NCI-H526 (cell line): Measurements from ENCODE around the gene AKAP6.

Experiments
- DNase-seq, 2 experiments: peaks; one replicate each; lab custom pipeline; 2025; lab: John Stamatoyannopoulos, UW

AKAP6 gene

DNA sequence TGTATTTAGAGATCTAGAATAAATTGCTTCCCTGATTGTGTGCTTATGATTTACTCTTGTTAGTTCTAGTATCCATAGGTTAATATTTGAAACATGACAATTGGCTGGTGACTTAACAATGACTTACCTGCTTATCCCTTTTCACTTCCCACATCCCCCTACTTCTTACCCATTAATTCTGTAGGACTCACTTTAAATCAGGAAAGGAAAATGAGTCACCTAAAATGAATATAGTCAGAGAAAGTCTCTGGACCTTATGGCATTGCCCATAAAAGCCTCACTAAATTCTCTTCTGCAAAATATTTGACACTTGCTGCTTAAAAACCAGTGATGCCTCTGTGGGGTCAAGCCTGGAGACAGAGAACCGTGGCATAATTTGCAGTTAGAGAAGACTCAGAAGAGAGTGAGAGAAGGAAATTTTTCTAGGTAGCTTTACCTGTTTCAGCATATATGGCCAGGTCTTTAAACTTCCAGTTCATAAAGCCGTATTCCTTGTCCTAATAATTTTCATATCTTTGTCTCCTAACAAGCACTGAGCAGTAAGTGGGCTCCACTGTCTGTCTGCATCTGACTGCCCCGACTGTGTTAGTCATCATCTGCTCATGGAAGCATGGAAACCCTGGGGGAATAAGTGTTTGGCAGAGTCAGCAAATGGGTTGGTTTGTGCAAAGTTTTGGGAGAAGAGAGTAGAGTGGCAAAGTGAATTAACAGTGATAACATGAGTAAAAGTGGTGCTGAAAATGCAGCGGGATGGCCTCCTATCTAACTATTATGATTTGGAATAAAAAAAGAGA lies 294.4 kb downstream of the AKAP6 start:
- DNase-seq: no peak

DNA sequence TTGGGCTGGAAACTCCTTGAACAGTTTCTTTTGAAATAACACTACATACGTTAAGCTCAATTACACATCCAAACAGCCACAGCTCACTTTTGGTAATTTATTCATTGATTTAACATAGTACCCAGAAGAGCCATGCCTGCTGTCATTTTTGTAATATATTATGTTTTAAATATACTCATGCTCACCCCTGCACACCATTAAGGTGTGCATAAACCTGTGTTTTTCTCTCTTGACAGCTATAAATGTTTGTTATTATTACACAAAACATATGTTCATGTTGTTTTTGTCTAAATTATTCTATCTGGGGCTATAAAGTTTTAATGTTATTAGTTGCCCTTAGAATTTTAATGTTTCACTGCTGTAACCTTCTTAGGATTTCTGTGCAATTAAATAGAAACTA lies 296.1 kb downstream of the AKAP6 start:
- DNase-seq: no peak

DNA sequence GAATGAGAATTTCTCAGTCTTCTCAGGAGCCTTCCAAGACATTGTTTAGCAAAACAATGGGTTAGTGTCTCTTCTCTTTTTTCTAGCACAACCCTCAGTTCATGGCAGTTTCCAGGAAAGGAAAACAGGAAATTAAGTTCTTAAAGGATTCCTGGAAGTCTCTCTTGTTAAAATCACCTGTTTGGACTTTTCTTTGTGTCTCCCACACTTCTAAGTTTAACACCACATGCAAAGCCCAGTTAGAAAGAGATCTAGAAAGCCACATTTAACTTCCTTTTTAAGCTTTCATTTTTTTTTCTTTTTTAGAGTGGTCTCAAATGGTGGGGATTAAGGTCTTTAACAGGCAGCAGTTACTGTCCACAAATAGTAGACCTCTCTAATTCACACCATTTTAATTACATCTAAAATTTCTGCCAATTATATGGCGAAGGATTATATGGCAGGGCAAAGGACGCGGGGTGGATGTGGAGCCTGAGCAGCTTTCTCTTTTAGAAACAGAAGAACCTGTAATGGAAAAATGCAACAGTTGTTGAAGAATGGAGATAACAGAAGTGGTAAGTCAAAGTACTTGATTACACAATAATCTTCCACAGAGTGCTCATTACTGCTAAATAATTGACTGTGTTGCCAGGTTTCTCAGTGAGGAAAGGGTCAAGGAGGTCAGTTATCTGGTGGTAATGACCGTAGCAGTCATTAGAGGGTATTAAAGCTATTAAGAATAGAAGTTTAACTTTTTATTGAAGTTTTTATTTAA lies 298.6 kb downstream of the AKAP6 start:
- DNase-seq: no peak

DNA sequence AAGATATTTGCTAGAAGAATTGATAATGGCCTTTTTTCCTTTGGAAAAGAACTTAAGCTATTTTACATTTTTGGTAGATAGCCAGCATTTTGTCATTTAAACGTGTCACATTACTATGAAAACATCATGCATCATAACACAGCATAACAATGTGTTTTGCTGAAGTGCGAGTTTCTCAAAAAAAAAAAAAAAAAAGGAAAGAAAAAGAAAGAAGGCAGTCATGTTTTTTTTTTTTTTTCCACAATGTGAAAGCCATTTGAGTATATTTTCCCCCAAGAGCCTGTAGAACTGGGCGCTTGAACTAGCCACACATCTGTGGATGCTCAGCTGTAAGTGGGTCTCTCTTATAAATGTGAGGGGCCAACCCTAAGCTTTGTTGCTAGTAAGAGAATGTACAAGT lies 300.1 kb downstream of the AKAP6 start:
- DNase-seq: no peak

DNA sequence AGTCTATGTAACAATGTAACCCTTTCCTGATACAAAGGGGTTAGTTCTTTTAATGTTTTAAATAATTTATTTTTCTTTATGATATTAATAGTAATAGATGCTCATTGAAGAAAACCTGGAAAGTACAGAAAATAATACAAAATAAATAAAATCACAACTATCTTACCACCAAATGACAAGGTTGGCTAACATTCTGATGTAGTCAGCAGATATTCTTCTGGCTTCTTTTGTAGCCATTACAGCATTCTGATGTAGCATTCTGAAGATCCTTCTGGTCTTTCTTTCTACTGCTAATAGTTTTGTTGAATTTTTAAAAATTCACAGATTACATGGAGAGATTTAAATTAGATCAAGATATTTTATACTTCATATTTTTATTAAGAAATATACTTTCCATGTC lies 301.6 kb downstream of the AKAP6 start:
- no peak for DNase-seq

DNA sequence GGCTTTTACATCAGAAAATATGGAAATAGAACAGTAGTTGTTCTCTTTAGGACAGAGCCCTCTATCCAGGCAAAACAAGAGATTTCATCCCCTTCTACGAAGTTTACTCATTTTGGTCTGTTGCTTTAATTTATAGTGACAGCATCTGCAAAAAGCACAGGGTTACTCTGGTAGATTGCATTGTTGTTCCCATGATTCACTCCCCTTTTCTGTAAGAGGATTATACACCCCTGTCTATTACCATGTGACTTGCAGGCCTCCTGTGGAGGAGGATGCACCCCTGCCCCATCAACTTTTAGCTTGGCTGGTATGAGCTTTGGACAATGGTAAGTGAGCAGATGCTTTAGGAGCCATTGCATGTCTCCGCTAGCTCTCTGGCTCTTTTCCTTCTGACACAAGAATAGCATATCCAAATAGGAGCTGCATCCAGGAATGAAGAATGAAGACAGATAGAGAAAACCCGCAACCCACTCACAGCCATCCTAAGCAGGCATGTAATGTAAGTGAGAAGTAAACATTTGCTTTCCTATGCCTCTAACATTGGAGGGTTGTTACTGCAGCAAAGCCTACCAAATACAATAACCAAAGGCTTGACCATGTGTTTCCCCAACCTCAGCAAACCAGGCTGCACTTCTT lies 304.2 kb downstream of the AKAP6 start:
- DNase-seq: no peak

DNA sequence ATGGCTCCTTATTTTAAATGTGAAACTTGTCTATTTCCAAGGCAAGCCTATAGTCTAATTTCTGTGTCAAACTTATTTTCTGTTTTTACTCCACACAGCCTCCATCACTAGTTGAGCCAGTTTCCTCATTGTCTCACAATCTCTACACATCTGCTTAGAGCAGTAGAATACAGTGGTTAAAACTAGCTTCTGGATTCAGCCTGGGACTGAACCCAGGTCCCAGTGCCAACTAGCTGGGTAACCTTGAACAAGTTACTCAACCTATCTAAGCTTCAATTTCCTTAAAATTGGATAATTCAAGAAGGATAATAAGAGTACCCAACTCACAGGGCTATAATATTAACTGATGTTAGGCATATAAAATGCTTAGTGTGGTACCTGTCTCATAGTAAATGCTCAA lies 304.8 kb downstream of the AKAP6 start:
- DNase-seq: no peak

DNA sequence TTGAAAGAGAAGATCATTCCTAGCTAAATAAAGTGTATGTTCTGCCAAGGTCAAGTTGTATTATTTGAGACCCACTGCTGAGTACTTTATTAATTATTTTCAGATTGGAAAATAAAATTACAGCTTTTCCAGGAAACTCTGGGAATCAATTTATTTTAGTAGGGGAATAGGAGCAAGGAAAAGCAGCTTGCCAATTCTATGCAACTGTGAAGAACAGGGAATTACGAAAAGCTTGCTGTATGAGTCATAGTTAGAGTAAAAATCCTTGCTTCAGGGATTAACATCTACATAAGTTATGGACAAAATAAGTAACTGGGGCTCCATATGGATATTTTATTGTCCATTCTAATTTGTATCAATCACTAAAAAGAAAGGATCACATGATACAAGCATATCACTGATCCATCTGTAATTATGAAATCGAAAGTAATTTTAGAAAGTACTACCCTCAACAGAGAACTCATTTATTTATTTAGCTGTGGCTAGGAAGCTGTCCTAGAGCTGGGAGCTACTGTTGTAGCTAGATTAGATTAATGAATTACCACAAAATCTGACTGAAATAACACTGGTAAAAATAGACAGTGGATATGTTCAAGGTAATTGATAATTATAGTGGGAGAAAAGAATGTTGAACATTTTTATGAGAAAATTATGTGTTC lies 306.1 kb downstream of the AKAP6 start:
- DNase-seq: no peak

DNA sequence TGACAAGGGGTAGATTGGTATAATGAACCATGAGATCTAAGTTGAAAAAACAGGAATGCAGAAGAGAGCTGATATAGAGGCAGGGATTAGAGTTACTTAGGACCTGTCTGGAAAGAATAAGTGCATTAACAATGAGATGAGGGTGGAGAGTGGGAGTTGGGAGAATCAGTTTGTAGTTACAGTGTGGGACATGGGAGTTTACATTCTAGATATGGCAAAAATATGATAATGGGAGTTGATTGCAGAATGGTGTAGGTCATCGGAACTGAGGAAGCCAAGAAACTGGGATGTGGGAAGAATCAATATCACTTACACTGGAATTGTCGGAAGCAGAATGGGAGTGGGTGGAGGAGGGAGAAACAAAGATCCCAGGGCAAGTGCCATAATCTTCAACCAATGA lies 308.5 kb downstream of the AKAP6 start:
- no peak for DNase-seq

DNA sequence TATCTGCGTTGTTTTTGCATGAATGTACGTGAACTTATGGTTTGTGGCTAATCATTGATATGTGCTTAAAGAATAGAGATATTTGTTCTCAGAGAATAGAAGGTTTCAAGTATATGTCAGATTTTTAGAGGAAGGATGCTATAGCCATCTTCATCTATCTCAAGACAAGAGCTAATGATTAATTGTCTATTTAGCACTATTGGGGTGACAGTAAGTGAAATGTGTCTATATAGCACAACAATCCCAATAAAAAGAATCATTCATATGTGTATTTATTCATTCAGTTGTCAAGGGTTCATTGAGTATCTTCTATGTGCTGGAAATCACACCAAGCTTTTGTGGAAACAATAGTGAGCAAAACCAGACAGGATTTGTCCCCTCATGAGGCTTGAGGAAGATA lies 310.1 kb downstream of the AKAP6 start:
- no peak for DNase-seq

DNA sequence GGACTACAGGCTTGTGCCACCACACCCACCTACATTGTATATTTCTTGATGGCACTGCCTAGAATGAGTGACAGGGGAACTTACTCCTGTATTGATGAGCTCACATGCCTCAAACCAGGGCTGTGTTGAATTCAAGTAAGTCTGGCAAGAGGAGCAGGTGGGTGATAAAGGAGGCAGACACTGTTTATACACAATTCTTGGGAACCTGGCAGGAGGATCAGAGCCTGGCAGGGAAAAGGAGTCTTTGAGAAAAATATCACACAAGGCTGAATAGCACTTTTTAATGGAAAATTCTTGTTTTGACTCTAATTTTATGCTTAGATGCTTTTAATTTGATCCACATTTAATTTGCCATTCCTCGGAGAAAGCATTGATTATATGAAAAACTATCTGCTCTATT lies 316.5 kb downstream of the AKAP6 start:
- DNase-seq: no peak

DNA sequence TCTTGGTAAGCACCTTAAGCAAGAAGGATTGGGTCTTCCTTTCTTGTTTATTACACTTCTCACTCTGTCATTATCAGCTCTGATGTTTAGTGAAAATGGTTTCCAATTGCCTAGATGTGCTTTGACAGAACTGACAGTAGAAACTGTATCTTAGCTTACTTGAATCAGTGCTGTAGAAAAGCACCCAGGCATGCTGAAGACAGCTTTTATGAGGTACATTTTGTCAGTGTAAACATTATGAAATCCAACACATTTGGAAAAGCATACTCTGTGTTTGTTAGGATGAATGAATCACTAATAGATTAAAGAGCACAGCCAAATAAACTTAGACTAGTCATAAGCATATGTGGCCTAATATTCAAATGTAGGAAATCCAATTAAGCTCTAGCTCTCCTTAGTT lies 319.3 kb downstream of the AKAP6 start:
- DNase-seq: no peak

DNA sequence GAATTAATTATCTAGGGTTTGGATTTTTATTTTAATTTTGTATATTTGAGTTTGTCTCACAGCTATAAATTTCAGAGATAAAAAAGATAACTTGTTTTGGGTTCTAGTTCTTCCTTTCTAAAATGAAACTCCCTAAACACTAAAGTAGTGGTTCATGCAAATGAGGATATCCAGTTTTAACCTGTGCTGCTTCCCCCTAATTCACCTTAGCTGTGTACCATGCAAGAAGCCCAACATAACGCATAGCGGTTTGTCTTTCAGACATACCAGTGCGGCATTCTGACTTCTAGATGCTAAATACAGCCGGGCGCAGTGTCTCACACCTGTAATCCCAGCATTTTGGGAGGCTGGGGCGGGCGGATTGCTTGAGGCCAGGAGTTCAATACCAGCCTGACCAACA lies 320.9 kb downstream of the AKAP6 start:
- no peak for DNase-seq

DNA sequence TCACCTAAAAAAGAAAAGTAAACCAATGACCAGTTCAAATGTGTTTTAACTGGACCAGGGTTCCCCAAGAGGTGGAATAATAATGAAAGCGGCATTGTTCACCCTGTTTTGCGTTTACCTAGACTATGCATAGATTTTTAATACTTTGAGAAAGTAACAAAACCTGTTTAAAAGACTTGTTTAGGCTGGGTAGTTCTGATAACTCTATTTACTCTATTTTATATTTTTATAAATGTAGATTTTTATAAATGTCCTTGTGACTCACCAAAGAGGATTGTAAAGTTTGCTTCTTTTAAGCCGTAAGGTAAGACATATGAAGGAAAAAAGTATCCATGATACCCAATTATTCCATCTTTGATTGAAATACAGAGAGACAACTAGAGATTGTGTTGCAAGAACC lies 321.6 kb downstream of the AKAP6 start:
- no peak for DNase-seq

DNA sequence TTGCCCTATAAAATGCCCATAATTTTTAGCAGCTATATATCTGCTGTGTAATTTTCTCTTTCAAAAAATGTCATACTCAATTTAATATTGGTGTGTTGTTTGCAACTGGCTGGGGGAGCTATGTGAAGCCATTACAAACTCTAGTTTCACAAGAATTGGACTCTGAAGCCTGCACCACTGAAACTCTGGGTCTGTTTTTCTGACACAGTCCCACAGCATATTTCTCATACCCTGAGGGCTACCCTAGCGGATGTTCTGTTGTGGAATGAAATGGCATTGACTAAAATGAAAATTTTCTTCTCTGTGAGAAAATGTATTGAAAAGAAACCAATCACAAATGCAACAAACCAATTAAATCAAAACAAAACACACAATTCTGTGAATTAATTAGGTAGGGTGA lies 325.0 kb downstream of the AKAP6 start:
- no peak for DNase-seq

DNA sequence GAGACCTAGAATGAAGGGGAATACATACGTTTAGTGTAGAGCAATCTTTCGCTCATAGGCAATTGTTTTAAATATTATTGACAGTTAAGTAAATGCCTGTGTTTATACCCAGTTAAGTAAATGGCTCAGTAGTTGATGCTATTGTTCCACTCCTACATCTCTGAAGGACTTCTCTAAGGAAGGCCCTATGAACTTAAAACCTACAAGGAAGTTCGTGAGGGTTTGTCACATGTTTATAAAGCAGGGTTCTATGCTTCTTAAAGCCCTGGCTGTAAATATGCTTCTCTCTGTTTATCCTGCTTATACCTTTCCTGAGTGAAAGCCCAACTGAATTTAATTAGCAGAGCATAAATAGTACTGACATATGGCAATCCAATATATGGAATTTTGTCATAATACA lies 327.5 kb downstream of the AKAP6 start:
- no peak for DNase-seq

DNA sequence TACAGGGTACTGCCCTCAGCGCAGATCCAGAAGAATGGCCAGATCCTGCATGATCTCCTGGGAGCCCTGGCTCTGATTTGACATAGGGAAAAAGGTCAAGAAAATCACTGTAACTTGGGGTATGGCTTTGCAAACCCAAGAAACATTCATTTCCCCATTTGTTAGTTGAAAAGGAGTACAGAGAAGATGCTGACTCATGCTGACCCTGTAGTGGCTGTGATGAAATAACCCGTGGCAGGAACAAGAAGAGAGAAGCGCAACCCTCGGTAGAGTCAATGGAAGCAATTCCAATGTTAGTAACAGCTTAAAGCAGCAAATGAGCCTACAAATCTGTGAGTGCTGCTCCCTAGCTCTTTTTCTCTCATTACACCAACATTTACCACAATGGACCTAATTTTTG lies 328.0 kb downstream of the AKAP6 start:
- no peak for DNase-seq

DNA sequence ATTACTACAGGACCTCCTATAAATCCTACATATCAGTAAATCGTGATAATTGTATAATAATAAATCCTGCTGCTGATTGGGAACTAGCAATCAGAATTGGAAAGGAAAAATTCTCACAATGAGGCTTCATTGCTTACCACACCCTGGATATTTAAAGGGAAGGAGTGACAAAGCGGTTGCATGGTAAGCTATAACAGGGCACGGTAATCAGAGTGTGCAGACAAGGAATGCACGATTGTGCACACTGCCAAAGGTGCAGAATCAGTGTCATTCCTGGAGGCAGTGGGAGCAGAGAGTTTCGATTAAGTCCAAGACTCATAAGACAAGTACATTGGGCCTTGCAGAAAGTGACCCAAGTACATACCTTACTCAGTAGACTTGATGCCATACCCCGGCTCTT lies 332.1 kb downstream of the AKAP6 start:
- DNase-seq: no peak

DNA sequence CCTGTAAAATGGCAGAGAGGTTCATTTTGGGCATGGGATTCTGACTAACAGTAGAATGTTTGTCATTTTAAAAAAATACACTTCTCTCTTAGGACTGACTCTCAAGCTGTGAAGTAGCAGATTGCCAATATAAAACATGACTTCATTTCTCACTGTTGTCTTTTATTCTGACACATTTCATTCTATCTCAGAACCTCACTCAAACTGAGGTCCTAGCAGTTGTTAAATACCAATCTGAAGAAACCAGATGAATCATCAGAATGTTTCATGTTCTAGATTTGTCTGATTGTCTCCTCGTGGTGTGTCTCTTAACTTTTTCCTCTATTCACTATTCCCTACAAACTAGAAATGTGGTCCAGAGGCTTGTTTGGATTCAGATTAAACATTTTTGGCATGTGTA lies 333.1 kb downstream of the AKAP6 start:
- DNase-seq: no peak

DNA sequence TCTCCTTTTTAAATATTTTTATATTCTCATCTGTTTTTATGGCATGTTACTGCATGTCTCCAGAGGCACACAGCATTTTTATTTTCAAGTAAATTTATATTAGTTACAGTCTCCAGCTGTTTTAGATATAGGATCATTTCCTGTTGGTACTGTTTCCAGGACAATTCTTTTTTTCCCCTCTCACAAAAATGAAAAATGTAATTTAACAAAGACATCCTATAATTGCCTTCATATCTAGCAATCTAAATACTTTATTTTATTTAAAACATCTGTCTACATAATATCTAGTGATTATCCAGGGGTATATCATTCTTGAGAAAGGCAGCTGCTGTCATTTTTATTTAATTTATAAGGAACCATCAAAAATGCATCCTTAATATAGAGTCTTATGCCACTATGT lies 337.2 kb downstream of the AKAP6 start:
- no peak for DNase-seq

DNA sequence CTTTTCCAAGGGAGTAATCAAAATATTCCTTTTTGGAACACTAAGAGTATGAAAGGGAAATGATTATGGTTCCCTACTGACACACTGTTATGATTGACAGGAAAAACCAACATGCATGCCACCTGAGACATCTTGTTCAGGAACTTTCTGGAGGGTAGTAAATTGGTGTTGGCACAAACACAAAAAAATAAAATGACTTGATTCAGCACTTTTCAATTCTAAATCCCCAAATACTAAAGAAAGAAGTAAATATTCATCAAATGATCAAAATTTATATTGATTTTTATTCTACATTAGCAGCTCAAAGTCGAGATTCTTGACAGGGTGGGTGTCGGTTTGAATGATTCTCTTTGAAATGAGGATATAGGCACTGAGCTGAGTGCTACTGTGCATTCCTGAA lies 338.2 kb downstream of the AKAP6 start:
- no peak for DNase-seq

DNA sequence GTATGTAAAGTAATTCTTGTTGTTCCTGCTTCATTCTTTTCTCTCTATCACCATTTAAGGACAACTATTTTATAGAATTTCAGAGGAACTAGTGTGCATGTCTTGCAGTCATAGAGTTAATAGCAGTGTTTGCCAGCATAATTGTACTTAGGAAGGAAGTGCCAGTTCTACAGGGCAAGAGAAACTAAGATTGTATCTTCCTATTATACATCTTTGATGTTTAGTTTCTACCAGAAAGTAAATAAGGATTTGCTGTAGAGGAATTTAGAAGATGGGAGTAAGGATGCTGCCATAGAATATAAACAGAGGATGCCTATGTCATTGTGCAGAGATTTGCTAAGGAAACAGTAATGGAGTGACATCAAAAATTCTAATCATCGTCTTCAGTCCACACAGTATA lies 338.7 kb downstream of the AKAP6 start:
- DNase-seq: no peak

DNA sequence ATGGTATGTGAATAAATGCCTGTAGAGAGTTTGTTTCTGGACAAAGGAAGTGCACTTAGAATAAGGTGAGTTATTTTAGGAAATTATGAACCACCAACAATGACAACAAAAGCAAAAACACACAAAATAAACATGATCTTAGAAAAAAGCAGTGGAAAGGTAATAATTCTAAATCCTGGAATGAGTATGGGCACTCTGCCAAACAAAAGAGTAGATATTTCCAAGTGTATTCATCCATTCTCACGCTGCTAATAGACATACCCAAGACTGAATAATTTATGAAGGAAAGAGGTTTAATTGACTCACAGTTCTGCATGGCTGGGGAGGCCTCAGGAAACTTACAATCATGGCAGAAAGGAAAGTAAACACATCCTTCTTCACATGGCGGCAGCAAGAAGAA lies 340.3 kb downstream of the AKAP6 start:
- DNase-seq: no peak
